Stimulated activated CD4-positive, alpha-beta T cell treated with anti-CD3 and anti-CD28 coated beads, Interleukin-4, amount 100 ng/mL, for 1 hour (primary cell): Measurements from ENCODE around the gene FLT4.

Experiments
- DNase-seq: peaks from one replicate; pipeline ENCODE4 v3.0.0-alpha.2; 2020

The FLT4 gene

GRCh38 chr5:180603076-180603594 is 46.3 kb downstream of the FLT4 start:
- DNase-seq: no peak

DNA sequence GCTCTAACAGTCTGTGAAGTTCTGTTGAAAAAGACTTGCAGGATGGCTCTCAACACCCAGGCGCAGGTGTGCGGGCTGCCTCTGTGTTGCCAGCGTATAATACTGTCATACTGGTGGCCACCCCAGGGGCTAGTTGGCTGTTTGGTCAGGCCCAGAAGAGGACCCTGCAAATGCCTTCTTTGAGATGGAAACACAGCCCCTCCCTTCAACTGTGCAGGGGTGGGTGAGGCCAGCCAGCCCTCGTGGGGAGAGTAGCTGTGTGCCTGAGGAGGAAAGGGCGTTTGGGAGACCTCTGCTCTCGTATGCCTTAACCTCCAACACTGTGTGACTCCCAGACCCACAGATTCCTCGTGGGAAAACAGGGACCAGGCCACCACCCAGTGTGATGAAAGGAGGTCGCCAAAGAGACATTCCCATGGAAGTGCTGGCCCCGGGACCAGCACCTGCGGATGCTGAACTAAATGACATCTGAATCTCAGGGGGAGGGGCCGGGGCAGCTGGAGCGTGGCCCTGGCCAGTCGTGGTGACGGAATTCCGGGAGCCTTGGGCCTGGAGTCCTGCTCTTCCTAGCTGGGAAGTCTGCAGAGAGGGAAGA is 46.8 kb downstream of the FLT4 start:
- DNase-seq: no peak

- no peak for DNase-seq
These were observed 47.6 kb downstream of the FLT4 start for GRCh38 chr5:180601591-180602480.

- no peak for DNase-seq
These were observed 48.8 kb downstream of the FLT4 start for GRCh38 chr5:180600554-180601041.

- no peak for DNase-seq
These were observed 49.3 kb downstream of the FLT4 start for GRCh38 chr5:180599981-180600553.

GRCh38 chr5:180599590-180599914 is 49.8 kb downstream of the FLT4 start:
- no peak for DNase-seq

DNA sequence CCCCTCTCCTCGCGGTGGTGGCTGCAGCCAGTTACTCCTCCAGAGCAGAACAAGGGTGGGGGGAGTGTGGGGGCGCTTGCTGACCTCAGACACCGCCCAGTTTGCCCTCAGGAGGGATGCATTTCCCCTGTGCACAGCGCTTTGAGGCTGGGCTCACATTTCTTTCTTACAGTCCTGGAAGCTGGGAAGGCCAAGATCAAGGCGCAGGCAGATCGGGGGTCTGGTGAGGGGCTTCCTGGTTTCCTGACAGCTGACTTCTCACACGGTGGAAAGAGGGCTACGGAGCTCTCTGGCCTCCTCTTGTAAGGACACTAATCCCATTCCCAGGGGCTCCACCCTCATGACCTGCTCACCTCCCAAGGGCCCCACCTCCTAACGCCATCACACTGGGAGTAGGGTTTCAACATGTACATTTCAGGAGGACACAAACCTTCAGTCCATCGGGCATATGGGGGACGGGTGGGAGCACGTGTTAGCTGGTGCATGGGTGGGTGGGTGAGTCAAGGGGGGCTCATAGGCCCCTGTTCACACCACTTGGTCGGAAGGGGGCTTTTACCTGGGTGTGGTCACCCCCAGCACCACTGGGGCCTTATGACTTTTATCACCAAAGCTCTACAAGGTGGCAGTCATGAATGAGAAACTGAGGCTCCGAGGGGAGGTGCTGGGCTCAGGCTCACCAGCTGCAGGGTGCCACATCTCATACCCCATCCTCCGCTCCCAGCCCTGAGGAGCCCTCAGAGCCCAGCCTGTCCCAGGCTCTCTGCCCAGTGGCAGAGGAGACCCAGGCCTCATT is 50.4 kb downstream of the FLT4 start:
- DNase-seq: no peak

DNA sequence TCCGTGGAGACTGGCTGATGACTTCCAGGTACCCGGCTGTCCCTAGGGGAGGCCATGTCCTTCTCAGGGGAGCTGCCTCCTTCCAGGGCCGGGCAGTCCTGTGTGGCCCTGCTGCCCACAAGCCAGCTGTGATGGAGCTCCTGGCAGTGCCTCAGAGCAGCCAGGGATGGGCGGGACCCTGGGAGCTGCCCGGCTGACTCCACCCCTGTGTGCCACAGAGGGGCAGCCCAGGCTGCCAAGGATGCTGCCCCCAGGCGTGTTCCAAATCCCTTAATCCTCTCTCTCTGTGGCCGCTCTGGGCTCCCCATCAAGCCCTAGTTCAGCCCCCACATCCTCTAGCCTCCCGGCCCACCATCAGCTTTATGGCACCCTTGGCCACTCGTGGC is 51.1 kb downstream of the FLT4 start:
- no peak for DNase-seq

DNA sequence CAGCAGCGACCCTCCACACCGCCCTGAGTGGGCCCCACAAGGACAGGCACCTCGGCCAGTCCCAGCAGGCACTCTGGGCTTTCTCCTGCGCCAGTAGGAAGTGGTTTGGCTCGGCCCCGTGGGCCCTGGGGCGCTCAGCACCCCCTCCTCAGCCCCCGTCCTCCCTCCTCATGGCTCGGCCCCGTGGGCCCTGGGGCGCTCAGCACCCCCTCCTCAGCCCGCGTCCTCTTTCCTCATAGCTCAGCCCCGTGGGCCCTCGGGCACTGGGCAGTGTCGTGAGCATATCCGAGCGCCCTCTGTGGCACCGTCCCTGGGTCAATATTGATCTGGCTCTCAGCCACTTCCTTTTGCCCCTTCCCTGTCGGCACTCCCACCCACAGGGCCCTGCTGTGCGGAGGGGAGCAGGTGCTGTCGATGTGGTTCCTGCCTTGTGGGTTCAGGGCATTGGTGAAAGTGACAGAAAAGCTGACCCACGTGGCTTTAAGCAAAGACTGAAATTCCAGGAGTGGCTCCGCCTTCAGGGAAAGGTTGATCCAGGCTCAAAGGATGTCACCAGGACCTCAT is 52.6 kb downstream of the FLT4 start:
- DNase-seq: no peak

- no peak for DNase-seq
These were observed 53.2 kb downstream of the FLT4 start for GRCh38 chr5:180596115-180596667.

- no peak for DNase-seq
These were observed 53.9 kb downstream of the FLT4 start for GRCh38 chr5:180595381-180596114.

DNA sequence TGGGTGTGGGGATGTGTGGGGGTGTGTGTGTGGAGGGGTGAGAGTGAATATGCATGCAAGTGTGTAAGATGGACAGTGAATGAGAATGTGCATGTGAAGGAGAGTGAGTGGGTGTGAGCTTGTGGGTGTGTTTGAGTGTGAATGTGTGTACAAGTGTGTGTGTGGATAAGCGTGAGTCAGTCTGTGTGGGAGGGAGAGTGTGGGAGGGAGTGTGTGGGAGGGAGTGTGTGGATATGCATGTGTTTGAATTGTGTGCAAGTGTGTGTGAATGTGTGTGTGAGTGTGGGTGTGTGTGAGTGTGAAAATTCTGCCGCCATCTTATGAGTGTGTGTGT is 54.4 kb downstream of the FLT4 start:
- no peak for DNase-seq

DNA sequence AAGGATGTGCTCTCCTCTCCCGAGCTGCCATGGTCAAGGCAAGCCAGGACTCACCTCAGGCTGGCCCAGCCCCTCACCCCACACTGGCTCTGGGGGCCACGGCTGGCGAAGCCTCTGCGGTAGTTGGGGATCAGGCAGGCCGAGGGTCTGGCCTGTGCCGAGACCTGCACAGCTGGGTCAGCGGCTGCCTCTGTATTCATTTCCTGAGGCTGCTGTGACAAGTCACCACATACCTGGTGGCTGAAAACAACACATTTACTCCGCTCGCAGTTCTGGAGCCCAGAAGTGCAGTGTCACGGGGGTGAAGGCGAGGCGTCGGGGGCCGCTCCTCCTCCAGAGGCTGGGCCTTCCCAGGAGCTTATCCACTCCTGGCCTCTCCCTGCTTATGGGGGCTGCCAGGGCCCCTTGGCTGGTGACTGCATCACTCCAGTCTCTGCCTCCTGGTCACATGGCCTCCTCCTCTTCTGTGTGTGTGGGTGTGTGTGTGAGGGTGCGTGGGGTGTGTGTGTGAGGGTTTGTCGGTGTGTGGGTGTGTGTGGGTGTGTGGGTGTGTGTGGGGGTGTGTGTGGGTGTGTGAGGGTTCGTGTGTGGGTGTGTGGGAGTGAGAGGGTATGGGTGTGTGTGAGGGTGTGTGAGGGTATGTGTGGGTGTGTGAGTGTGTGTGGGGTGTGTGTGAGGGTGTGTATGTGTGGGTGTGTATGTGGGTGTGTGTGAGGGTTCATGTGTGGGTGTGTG is 54.9 kb downstream of the FLT4 start:
- DNase-seq: no peak

DNA sequence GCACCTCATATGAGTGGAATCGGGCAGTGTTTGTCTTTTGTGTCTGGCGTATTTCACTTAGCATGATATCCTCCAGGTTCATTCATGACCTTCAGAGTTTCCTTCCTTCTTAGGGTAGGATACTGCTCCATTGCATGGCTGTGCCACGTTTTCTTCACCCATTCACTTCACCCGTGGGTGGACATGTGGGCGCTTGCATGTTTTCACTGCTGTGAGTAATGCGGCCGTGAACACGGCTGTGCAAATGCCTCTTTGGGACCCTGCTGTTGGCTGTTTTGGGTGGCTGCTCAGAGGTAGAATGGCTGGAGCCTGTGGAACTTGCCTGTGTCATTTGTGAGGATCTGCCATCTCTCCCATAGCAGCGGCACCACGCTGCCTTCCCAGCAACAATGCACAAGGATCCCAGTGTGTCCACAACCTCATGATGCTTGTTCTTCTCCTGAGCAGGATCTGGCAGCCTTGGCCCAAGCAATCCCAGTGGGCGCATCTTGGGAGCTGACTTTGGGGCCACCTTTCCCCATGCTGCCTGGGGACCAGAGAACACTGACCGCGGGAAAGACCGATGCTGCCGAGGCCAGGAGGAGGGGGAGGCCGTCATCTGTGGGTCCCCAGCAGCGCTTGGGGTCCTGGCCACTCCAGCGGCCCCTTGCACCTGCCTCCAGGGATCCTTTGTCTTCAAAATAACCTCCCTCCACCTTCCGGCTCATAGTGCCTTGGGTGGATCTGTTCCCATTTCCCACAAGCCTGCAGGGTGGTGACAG is 55.8 kb downstream of the FLT4 start:
- no peak for DNase-seq

- DNase-seq: no peak
These were observed 57.2 kb downstream of the FLT4 start for GRCh38 chr5:180592176-180592575.

GRCh38 chr5:180591311-180591887 is 58.0 kb downstream of the FLT4 start, which contains the start of gene SCGB3A1:
TSS of gene SCGB3A1 (minus strand) at chr5:180591499. CDS start at chr5:180591462, 37 bp downstream.
- no peak for DNase-seq

- no peak for DNase-seq
These were observed 58.7 kb downstream of the FLT4 start for GRCh38 chr5:180590543-180591310.

DNA sequence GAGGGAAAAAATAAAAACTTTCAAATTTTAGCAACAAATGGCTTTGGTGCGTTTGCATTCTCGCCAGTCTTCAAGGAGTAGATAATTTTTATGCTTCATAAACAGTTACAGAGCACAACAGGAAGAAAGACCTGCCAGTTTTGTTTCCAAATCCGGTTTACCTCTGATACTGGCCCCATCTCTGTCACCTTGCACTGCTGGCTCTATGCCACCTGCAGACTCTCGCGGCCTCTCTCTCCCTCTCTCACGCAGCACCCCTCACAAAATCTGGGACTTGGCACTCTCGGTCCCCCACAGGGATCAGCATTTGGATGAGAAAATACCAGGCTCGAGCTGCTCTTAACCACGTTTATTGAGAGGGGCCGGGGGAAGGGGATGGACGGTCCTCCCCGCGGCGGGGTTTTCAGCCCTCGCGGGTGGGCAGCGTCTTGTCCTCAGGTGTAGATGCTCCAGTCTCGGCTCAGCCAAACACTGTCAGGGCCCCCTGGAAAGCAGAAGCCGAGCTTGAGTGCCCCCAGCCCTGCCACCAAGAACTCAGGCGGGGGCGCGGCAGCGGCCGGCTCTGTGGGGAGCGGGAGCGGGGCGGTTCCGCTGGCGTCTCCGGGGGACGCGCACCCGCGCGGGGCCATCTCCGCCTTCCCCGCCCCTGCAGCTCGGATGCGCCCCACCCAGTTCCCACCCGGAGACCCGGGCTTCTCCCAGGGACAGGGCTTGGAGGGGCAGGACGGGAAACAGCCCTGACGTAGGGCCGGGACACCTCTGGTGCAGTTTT is 59.4 kb downstream of the FLT4 start:
- DNase-seq: no peak
